Hepatocyte (in vitro differentiated cells): ENCODE data around the gene PRDX5. TPM values are rescaled to one million over a fixed set of nuclear protein-coding genes. Genes with fewer than 3 reads are reported as not detected.

ENCODE experiments used
- DNase-seq: peaks from one replicate; pipeline ENCODE4 v3.0.0-alpha.2; 2016; ENCODE audit warnings: low spot score
- H2AFZ ChIP-seq: fragments of 200-600 bp; sonication (generic); 2 replicates; pipeline ENCODE4 v1.6.0; 2016; ENCODE audit warnings: antibody characterized with exemption, mild to moderate bottlenecking
- H3K27ac ChIP-seq: fragments of 200-600 bp; sonication (generic); 2 replicates; pipeline ENCODE4 v1.5.1; 2016; ENCODE audit warnings: mild to moderate bottlenecking
- H3K27me3 ChIP-seq: fragments of 200-600 bp; sonication (generic); 2 replicates; pipeline ENCODE4 v1.6.1; 2016
- H3K36me3 ChIP-seq: fragments of 200-600 bp; sonication (generic); replicated peaks from 2 replicates; pipeline ENCODE4 v1.5.1; 2016; ENCODE audit warnings: low read depth; ENCODE audit not compliant: insufficient read depth
- H3K4me1 ChIP-seq: fragments of 200-600 bp; sonication (generic); 2 replicates; pipeline ENCODE4 v1.5.1; 2016; ENCODE audit warnings: mild to moderate bottlenecking, moderate library complexity; ENCODE audit not compliant: insufficient read depth
- H3K4me2 ChIP-seq: fragments of 200-600 bp; sonication (generic); 2 replicates; pipeline ENCODE4 v1.6.0; 2016
- H3K4me3 ChIP-seq: fragments of 200-600 bp; sonication (generic); 2 replicates; pipeline ENCODE4 v1.5.1; 2016; ENCODE audit warnings: mild to moderate bottlenecking
- H3K79me2 ChIP-seq: fragments of 200-600 bp; sonication (generic); 2 replicates; pipeline ENCODE4 v1.6.0; 2017; ENCODE audit warnings: mild to moderate bottlenecking
- H3K9me2 ChIP-seq: fragments of 200-600 bp; sonication (generic); replicated peaks from 2 replicates; pipeline ENCODE4 v1.6.0; 2017; ENCODE audit warnings: mild to moderate bottlenecking; ENCODE audit not compliant: insufficient read depth
- H3K9me3 ChIP-seq: fragments of 200-600 bp; sonication (generic); 2 replicates; pipeline ENCODE4 v1.5.1; 2016; ENCODE audit warnings: low read depth, mild to moderate bottlenecking
- H4K20me1 ChIP-seq: fragments of 200-600 bp; sonication (generic); 2 replicates; pipeline ENCODE4 v1.6.0; 2016; ENCODE audit warnings: mild to moderate bottlenecking; ENCODE audit not compliant: insufficient read depth, poor library complexity, severe bottlenecking
- EZH2 ChIP-seq: fragments of 200-600 bp; sonication (generic); IDR thresholded peaks from 2 replicates; pipeline ENCODE4 v1.6.1; 2016; ENCODE audit warnings: antibody characterized with exemption, mild to moderate bottlenecking, borderline replicate concordance
- EZH2phosphoT487 ChIP-seq: fragments of 200-600 bp; sonication (generic); IDR thresholded peaks from one replicate; pipeline ENCODE4 v1.6.1; 2018; ENCODE audit warnings: antibody characterized with exemption, mild to moderate bottlenecking, low read depth, moderate library complexity; ENCODE audit not compliant: unreplicated experiment, severe bottlenecking
- WGBS: methylation state at CpG from one replicate; pipeline ENCODE4 v1.1.6; 2016; ENCODE audit warnings: low lambda C conversion rate; ENCODE audit errors: missing lambda C conversion rate; 5-methylcytosine and 5-hydroxymethylcytosine counted together
- polyA plus RNA-seq: library from polyadenylated mRNA; unstranded; fragments of >200 nt; fragmentation: Nextera tagmentation; extraction: Ambion mirVana; gene quantifications from 2 replicates; pipeline ENCODE4 v1.2.1, GENCODE V29; 2016
- total RNA-seq: library from RNA; depleted of rRNA; stranded (reverse); fragments of >200 nt; gene quantifications from 2 replicates; pipeline ENCODE4 v1.2.3, GENCODE V29; 2014
- TF ChIP-seq, protein P1 (sequence below): fragments of 200-600 bp; sonication (generic); IDR thresholded peaks from 2 replicates; pipeline ENCODE4 v1.5.1; 2016; ENCODE audit warnings: antibody characterized with exemption, mild to moderate bottlenecking; ENCODE audit not compliant: poor library complexity

Gene PRDX5
- total and polyA plus RNA-seq, 2 experiments from 2014 or later, result 267 to 517 TPM

DNA sequence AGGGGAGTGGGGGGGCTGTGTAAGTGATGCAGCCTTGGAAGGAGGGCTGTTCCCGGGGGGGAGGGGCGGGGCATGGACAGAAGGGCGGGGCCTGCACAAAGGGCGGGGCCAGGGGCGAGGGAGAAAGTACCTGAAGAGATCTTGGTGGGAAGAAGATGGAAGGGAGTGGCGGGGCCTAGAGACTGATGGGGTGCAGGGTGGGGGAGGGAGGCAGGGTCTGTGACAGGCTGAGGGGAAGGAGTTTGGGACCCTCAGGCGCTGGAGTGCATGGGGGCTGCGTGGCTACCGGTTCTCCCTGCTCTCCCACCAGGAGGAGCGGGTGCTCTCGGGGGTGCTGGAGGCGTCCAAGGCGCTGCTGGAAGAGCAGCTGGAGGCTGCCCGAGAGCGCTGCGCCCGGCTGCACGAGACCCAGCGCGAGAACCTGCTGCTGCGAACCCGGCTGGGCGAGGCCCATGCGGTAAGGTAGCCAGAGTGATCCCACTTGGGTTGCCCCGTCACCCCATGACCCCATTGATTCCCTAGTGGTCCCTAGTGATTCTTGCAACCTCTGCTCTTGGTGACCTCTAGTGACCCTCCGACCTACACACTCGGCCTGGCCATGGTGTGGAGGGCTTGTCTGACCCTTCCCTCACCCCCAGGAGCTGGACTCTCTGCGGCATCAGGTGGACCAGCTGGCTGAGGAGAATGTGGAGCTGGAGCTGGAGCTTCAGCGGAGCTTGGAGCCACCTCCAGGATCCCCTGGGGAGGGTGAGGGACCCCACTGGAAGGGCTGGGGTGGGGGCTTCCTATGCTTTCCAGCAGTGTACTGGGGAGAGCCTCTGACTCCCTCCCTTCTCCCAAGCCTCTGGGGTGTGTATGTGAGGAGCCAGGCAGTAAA lies 25.2 kb downstream of the PRDX5 start:
- H3K79me2 ChIP-seq, result no peaks in the 10 kb centered on the region
- no peaks in the 10 kb centered on the region for H3K9me3 ChIP-seq
- H3K4me2 ChIP-seq, result peak overlapping the region; percentile 63
- no peaks in the 10 kb centered on the region for H3K36me3 ChIP-seq
- peak; percentile 2 for DNase-seq
- WGBS, result 93% methylated on average over 18 of the region's 29 CpGs
- no peaks in the 10 kb centered on the region for H3K9me2 ChIP-seq
- H2AFZ ChIP-seq, result no peak overlapping the region
- no peaks in the 10 kb centered on the region for H3K4me1 ChIP-seq
- TF ChIP-seq, protein P1, sequence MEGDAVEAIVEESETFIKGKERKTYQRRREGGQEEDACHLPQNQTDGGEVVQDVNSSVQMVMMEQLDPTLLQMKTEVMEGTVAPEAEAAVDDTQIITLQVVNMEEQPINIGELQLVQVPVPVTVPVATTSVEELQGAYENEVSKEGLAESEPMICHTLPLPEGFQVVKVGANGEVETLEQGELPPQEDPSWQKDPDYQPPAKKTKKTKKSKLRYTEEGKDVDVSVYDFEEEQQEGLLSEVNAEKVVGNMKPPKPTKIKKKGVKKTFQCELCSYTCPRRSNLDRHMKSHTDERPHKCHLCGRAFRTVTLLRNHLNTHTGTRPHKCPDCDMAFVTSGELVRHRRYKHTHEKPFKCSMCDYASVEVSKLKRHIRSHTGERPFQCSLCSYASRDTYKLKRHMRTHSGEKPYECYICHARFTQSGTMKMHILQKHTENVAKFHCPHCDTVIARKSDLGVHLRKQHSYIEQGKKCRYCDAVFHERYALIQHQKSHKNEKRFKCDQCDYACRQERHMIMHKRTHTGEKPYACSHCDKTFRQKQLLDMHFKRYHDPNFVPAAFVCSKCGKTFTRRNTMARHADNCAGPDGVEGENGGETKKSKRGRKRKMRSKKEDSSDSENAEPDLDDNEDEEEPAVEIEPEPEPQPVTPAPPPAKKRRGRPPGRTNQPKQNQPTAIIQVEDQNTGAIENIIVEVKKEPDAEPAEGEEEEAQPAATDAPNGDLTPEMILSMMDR, result no peak
- TF ChIP-seq EZH2, result no peak
- no peak for TF ChIP-seq EZH2phosphoT487
- H3K4me3 ChIP-seq, result no peak overlapping the region
- H3K27ac ChIP-seq, result no peak overlapping the region
- no peaks in the 10 kb centered on the region for H3K27me3 ChIP-seq
- H4K20me1 ChIP-seq, result no peaks in the 10 kb centered on the region

DNA sequence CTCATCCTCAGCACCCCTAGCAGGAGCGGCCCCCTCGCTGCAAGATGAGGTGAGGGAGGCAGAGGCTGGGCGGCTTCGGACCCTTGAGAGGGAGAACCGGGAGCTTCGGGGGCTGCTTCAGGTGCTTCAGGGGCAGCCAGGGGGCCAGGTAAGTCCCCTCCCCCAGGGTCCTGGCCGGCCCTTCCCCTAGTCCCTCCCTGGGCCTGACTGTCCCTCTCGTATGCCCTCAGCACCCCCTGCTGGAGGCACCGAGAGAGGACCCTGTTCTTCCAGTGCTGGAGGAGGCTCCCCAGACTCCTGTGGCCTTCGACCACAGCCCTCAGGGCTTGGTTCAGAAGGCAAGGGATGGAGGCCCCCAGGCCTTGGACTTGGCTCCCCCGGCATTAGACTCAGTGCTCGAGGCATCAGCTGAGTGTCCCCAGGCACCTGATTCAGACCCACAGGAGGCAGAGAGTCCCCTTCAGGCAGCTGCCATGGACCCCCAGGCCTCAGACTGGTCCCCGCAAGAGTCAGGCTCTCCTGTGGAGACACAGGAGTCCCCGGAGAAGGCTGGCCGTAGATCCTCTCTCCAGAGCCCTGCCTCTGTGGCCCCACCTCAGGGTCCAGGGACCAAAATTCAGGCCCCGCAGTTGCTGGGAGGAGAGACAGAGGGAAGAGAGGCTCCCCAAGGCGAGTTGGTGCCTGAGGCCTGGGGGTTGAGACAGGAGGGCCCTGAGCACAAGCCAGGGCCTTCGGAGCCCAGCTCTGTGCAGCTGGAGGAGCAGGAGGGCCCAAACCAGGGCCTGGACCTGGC lies 26.0 kb downstream of the PRDX5 start:
- Histone ChIP-seq H3K9me2 (no peaks in the 10 kb centered on the region), H3K27me3 (no peaks in the 10 kb centered on the region), H3K27ac (no peak overlapping the region), H3K9me3 (no peaks in the 10 kb centered on the region), H3K4me2 (no peak overlapping the region), H3K79me2 (no peaks in the 10 kb centered on the region), H2AFZ (no peak overlapping the region), H4K20me1 (no peaks in the 10 kb centered on the region), H3K4me3 (no peak overlapping the region), H3K4me1 (no peaks in the 10 kb centered on the region), H3K36me3 (no peaks in the 10 kb centered on the region)
- DNase-seq, result peak; percentile 6
- TF ChIP-seq EZH2phosphoT487 (no peak), EZH2 (no peak)
- TF ChIP-seq, protein P1, result peak; percentile 30
- WGBS, result 89% methylated on average over 18 of the region's 18 CpGs

DNA sequence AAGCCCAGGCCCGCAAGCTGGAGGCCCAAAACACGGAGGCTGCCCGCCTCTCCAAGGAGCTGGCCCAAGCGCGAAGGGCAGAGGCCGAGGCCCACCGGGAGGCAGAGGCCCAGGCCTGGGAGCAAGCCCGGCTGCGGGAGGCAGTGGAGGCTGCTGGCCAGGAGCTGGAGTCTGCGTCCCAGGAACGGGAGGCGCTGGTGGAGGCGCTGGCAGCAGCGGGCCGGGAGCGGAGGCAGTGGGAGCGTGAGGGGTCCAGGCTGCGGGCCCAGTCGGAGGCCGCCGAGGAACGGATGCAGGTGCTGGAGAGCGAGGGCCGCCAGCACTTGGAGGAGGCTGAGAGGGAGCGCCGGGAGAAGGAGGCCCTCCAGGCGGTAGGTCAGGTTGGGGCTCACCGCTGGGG lies 26.9 kb downstream of the PRDX5 start:
- no peak for DNase-seq
- Histone ChIP-seq H3K27ac (no peak overlapping the region), H3K9me2 (no peaks in the 10 kb centered on the region), H3K79me2 (no peaks in the 10 kb centered on the region), H3K36me3 (no peaks in the 10 kb centered on the region), H4K20me1 (no peaks in the 10 kb centered on the region), H3K4me1 (no peaks in the 10 kb centered on the region), H2AFZ (no peak overlapping the region), H3K4me3 (no peak overlapping the region), H3K9me3 (no peaks in the 10 kb centered on the region), H3K27me3 (no peaks in the 10 kb centered on the region), H3K4me2 (no peak overlapping the region)
- TF ChIP-seq EZH2 (no peak), EZH2phosphoT487 (no peak)
- TF ChIP-seq, protein P1, result no peak
- WGBS, result 96% methylated on average over 24 of the region's 28 CpGs
